Activated CD4-positive, alpha-beta T cell treated with anti-CD3 and anti-CD28 coated beads for 48 hours (primary cell): ENCODE measurements around the gene CHST7.

Source experiments
- DNase-seq: peaks from one replicate; pipeline ENCODE4 v3.0.0-alpha.2; 2020

CHST7 gene

GRCh38 chrX:46610070-46610658 is 36.6 kb downstream of the CHST7 start:
- no peak for DNase-seq

GRCh38 chrX:46611658-46612362 is 38.2 kb downstream of the CHST7 start:
- DNase-seq, result no peak

- DNase-seq, result no peak
Observed at GRCh38 chrX:46617906-46618305, 44.3 kb downstream of the CHST7 start.

GRCh38 chrX:46618947-46619346 is 45.4 kb downstream of the CHST7 start:
- no peak for DNase-seq

GRCh38 chrX:46620505-46620904 is 46.9 kb downstream of the CHST7 start:
- no peak for DNase-seq

GRCh38 chrX:46621572-46621971 is 48.0 kb downstream of the CHST7 start:
- no peak for DNase-seq

- DNase-seq, result no peak
Observed at GRCh38 chrX:46624090-46624786, 50.7 kb downstream of the CHST7 start.

- DNase-seq, result peak; percentile 51
Observed at GRCh38 chrX:46626566-46626965, 53.0 kb downstream of the CHST7 start.

- DNase-seq, result no peak
Observed at GRCh38 chrX:46627062-46627461, 53.5 kb downstream of the CHST7 start.

GRCh38 chrX:46627711-46628419 is 54.3 kb downstream of the CHST7 start:
- DNase-seq, result no peak

GRCh38 chrX:46628460-46629371 is 55.2 kb downstream of the CHST7 start:
- peak; percentile 40 for DNase-seq

- DNase-seq, result no peak
Observed at GRCh38 chrX:46630141-46630540, 56.6 kb downstream of the CHST7 start.

- DNase-seq, result no peak
Observed at GRCh38 chrX:46634577-46634976, 61.0 kb downstream of the CHST7 start.

- DNase-seq, result no peak
Observed at GRCh38 chrX:46635186-46635585, 61.6 kb downstream of the CHST7 start.

GRCh38 chrX:46636223-46636622 is 62.7 kb downstream of the CHST7 start:
- no peak for DNase-seq

GRCh38 chrX:46637938-46638337 is 64.4 kb downstream of the CHST7 start:
- DNase-seq, result peak; percentile 12

GRCh38 chrX:46642145-46642544 is 68.6 kb downstream of the CHST7 start:
- no peak for DNase-seq

GRCh38 chrX:46643636-46644035 is 70.1 kb downstream of the CHST7 start:
- no peak for DNase-seq

GRCh38 chrX:46645614-46646013 is 72.0 kb downstream of the CHST7 start:
- no peak for DNase-seq

- DNase-seq, result no peak
Observed at GRCh38 chrX:46647251-46647650, 73.7 kb downstream of the CHST7 start.
